Sigmoid colon (tissue), 7 donors: ENCODE results near the gene GCHFR. TPM values are rescaled to one million over a fixed set of nuclear protein-coding genes. Genes with fewer than 3 reads are reported as not detected.

Experiments
- DNase-seq: peaks from one replicate; pipeline ENCODE4 v3.0.0-alpha.2; 2019
- H3K27ac ChIP-seq, 4 donors: fragments of 200-600 bp; sonication (generic); one replicate each; pipeline ENCODE4 v1.5.1; 2016 to 2019; ENCODE audit warnings: mild to moderate bottlenecking in 1 of 4
- H3K27me3 ChIP-seq, 3 donors: fragments of 200-600 bp; sonication (generic); one replicate each; pipeline ENCODE4 v1.5.1; 2019; ENCODE audit warnings: mild to moderate bottlenecking in 1 of 3
- H3K36me3 ChIP-seq, 4 donors: fragments of 200-600 bp; sonication (generic); one replicate each; pipeline ENCODE4 v1.5.1; 2016 to 2019
- H3K4me1 ChIP-seq, 4 donors: fragments of 200-600 bp; sonication (generic); one replicate each; pipeline ENCODE4 v1.5.1; 2017 to 2019
- H3K4me3 ChIP-seq, 4 donors: fragments of 200-600 bp; sonication (generic); one replicate each; pipeline ENCODE4 v1.5.1; 2017 to 2019; ENCODE audit warnings: mild to moderate bottlenecking in 2 of 4, moderate library complexity in 1 of 4
- H3K9me3 ChIP-seq, 4 donors: fragments of 200-600 bp in 3 of 4; sonication (generic) in 3 of 4; one replicate each; pipeline versions ENCODE4 v1.5.1 to v1.6.1; 2013 to 2019
- CTCF ChIP-seq, 4 experiments: fragments of 450-650 bp in 3 of 4; fragments of 200-600 bp in 1 of 4; IDR thresholded peaks; one replicate each; pipeline ENCODE4 v1.5.1; 2016 to 2019; ENCODE audit warnings: antibody characterized with exemption in 4 of 4, mild to moderate bottlenecking in 3 of 4, moderate library complexity in 2 of 4
- EP300 ChIP-seq, 4 donors: sonication (generic); formaldehyde crosslinking; IDR thresholded peaks; one replicate each; pipeline ENCODE4 v1.6.1; 2017; ENCODE audit warnings: antibody characterized with exemption in 4 of 4
- POLR2A ChIP-seq, 2 donors: fragments of 450-650 bp; IDR thresholded peaks; one replicate each; pipeline ENCODE4 v1.6.1; 2016; ENCODE audit warnings: antibody characterized with exemption in 2 of 2, mild to moderate bottlenecking in 2 of 2, moderate library complexity in 2 of 2
- POLR2AphosphoS5 ChIP-seq, 4 donors: sonication (generic); formaldehyde crosslinking; IDR thresholded peaks; one replicate each; pipeline ENCODE4 v1.6.1; 2017; ENCODE audit warnings: antibody characterized with exemption in 4 of 4
- WGBS, 2 donors: extraction: QIAGEN DNeasy Blood & Tissue Kit; methylation state at CpG; one replicate each; pipeline ENCODE4 v1.1.7; 2013; 5-methylcytosine and 5-hydroxymethylcytosine counted together
- intact Hi-C: fragments of 100-400 bp; cut with DNase I; formaldehyde crosslinking; loops from one replicate; pipeline ENCODE4 v1.15.1; 2023
- polyA plus RNA-seq, 3 donors: library from polyadenylated mRNA; stranded (reverse); fragments of 200-250 nt; gene quantifications; one replicate each; pipeline ENCODE4 v1.2.3, GENCODE V29; 2013
- total RNA-seq, 4 donors: library from RNA; depleted of rRNA; stranded (reverse); fragments of >200 nt; gene quantifications; one replicate each; pipeline ENCODE4 v1.1.0, GENCODE V29; 2016
- donor health status: healthy with polysubstance abuse.
- donor health status: Bipolar disorder and iron deficiency.
- donor health status: healthy.

GCHFR gene
- total and polyA plus RNA-seq, 7 donors = 2.2 to 71.7 (median 27.8) TPM

DNA sequence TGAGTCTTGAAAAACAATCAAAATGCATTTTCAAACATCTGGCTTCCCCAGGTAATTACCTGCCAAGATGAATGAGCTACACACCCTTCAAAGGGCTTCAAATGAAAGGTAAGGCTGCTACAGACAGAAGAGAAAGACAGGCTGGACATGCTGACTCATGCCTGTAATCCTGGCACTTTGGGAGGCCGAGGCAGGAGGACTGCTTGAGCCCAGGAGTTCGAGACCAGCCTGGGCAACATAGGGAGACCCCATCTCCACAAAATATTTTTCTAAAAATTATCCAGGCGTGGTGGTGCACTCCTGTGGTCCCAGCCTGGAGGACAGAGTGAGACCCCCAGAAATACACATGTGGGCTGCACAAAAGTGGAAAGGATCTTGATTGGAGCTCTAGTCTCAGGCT, 28.5 kb downstream of the GCHFR start:
- TF ChIP-seq CTCF (IDR thresholded peaks at IDR 0.05) (no peak), EP300 (IDR thresholded peaks at IDR 0.05) (no peak), POLR2A (IDR thresholded peaks at IDR 0.05) (no peak), POLR2AphosphoS5 (IDR thresholded peaks at IDR 0.05) (no peak)
- no peaks in the 10 kb centered on the region for H3K9me3 ChIP-seq
- H3K36me3 ChIP-seq = peaks cover 0 to 20% (median 1%) of the 10 kb centered on the region in 4 donors
- H3K27ac ChIP-seq = no peak overlapping the region
- H3K4me1 ChIP-seq = peaks cover 0 to 4% (median 1%) of the 10 kb centered on the region in 4 donors
- 80% methylated on average over 3 of the region's 3 CpGs for WGBS, 2 donors
- intact Hi-C loops = no loop called here
- DNase-seq = no peak
- H3K27me3 ChIP-seq = no peaks in the 10 kb centered on the region
- H3K4me3 ChIP-seq = no peak overlapping the region

GRCh38 chr15:40793216-40793989, 29.5 kb downstream of the GCHFR start:
- H3K4me3 ChIP-seq = no peak overlapping the region
- intact Hi-C loops = no loop called here
- H3K27ac ChIP-seq = no peak overlapping the region
- TF ChIP-seq POLR2A (IDR thresholded peaks at IDR 0.05) (no peak), EP300 (IDR thresholded peaks at IDR 0.05) (no peak), CTCF (IDR thresholded peaks at IDR 0.05) (no peak), POLR2AphosphoS5 (IDR thresholded peaks at IDR 0.05) (no peak)
- H3K36me3 ChIP-seq = peaks cover 0 to 21% (median 1%) of the 10 kb centered on the region in 4 donors
- peaks cover 0 to 4% (median 0%) of the 10 kb centered on the region in 4 donors for H3K4me1 ChIP-seq
- H3K27me3 ChIP-seq = no peaks in the 10 kb centered on the region
- no peak for DNase-seq
- WGBS, 2 donors = 28 to 77% methylated on average over 9 of the region's 9 CpGs
- H3K9me3 ChIP-seq = no peaks in the 10 kb centered on the region

GRCh38 chr15:40796041-40796440, 32.2 kb downstream of the GCHFR start:
- Histone ChIP-seq H3K4me3 (no peak overlapping the region), H3K9me3 (no peaks in the 10 kb centered on the region), H3K36me3 (peaks cover 0 to 21% (median 1%) of the 10 kb centered on the region in 4 donors), H3K27ac (no peak overlapping the region), H3K27me3 (no peaks in the 10 kb centered on the region), H3K4me1 (peaks cover 0 to 4% (median 0%) of the 10 kb centered on the region in 4 donors)
- TF ChIP-seq POLR2AphosphoS5 (IDR thresholded peaks at IDR 0.05) (no peak), EP300 (IDR thresholded peaks at IDR 0.05) (no peak), CTCF (IDR thresholded peaks at IDR 0.05) (no peak), POLR2A (IDR thresholded peaks at IDR 0.05) (no peak)
- 66 to 80% methylated on average over 2 of the region's 2 CpGs for WGBS, 2 donors
- DNase-seq = no peak
- intact Hi-C loops = no loop called here

- 91 to 95% methylated on average over 5 of the region's 5 CpGs for WGBS, 2 donors
- DNase-seq = no peak
Observed at GRCh38 chr15:40796512-40796911, 32.6 kb downstream of the GCHFR start.

More at GRCh38 chr15:40796512-40796911, 32.6 kb downstream of the GCHFR start:
- TF ChIP-seq POLR2A (IDR thresholded peaks at IDR 0.05) = no peak
- TF ChIP-seq EP300 (IDR thresholded peaks at IDR 0.05) = no peak
- no peak for TF ChIP-seq POLR2AphosphoS5 (IDR thresholded peaks at IDR 0.05)
- no peak for TF ChIP-seq CTCF (IDR thresholded peaks at IDR 0.05)
- Histone ChIP-seq H3K27me3 (no peaks in the 10 kb centered on the region), H3K4me1 (peaks cover 0 to 4% (median 0%) of the 10 kb centered on the region in 4 donors), H3K36me3 (peaks cover 0 to 16% (median 1%) of the 10 kb centered on the region in 4 donors), H3K4me3 (no peak overlapping the region), H3K27ac (no peak overlapping the region), H3K9me3 (no peaks in the 10 kb centered on the region)
- intact Hi-C loops = no loop called here
